Caco-2 (cell line): Measurements from ENCODE around the gene RHBG. TPM values are rescaled to one million over a fixed set of nuclear protein-coding genes. Genes with fewer than 3 reads are reported as not detected.

Source experiments
- BruUV-seq: library from RNA; stranded (reverse); fragments of 400-500 nt; replicated peaks from 2 replicates; lab custom pipeline; 2021; lab: Mats Ljungman, UMichigan
- CTCF ChIA-PET: fragments of 300-600 bp; sonication (Branson Sonifier 250); formaldehyde crosslinking; loops from one replicate; lab custom pipeline; 2022; ENCODE audit warnings: antibody characterized with exemption; lab: Charles Lee
- POLR2A ChIA-PET: fragments of 300-600 bp; sonication (Branson Sonifier 250); formaldehyde crosslinking; loops from one replicate; lab custom pipeline; 2022; ENCODE audit warnings: antibody characterized with exemption; lab: Charles Lee
- DNase-seq, 2 experiments: peaks; one replicate each; pipeline versions ENCODE4 v3.0.0 to v3.0.0-alpha.2; 2020 to 2022
- H3K27me3 ChIP-seq: replicated peaks from 2 replicates; pipeline ENCODE4 v1.6.0; 2011; ENCODE audit warnings: low read length; ENCODE audit not compliant: control insufficient read depth, insufficient read depth
- H3K36me3 ChIP-seq: 2 replicates; pipeline ENCODE4 v1.5.1; 2011; ENCODE audit warnings: low read length; ENCODE audit not compliant: control insufficient read depth, insufficient read depth
- H3K4me1 ChIP-seq: fragments of 250-450 bp; sonication (Bioruptor Pico); 2 replicates; pipeline ENCODE4 v1.5.1; 2020; ENCODE audit warnings: mild to moderate bottlenecking
- H3K4me3 ChIP-seq: 2 replicates; pipeline ENCODE4 v1.5.1; 2011; ENCODE audit warnings: low read depth, mild to moderate bottlenecking, control low read depth, low read length
- H3K9me3 ChIP-seq: fragments of 250-450 bp; sonication (Bioruptor Pico); 2 replicates; pipeline ENCODE4 v1.5.1; 2020; ENCODE audit warnings: mild to moderate bottlenecking, moderate library complexity
- H3K27ac Mint-ChIP-seq: one replicate; pipeline ENCODE4 v1.8.0; 2022; ENCODE audit warnings: mixed read lengths; ENCODE audit not compliant: unreplicated experiment
- H3K27me3 Mint-ChIP-seq: one replicate; pipeline ENCODE4 v1.8.0; 2022; ENCODE audit warnings: mixed read lengths; ENCODE audit not compliant: insufficient read depth, unreplicated experiment
- H3K36me3 Mint-ChIP-seq: one replicate; pipeline ENCODE4 v1.8.0; 2022; ENCODE audit warnings: mild to moderate bottlenecking, mixed read lengths; ENCODE audit not compliant: insufficient read depth, unreplicated experiment
- H3K4me1 Mint-ChIP-seq: one replicate; pipeline ENCODE4 v1.8.0; 2022; ENCODE audit warnings: low read depth, mixed read lengths; ENCODE audit not compliant: unreplicated experiment
- H3K4me3 Mint-ChIP-seq: one replicate; pipeline ENCODE4 v1.8.0; 2022; ENCODE audit warnings: mild to moderate bottlenecking, moderate library complexity, mixed read lengths; ENCODE audit not compliant: unreplicated experiment
- H3K9me3 Mint-ChIP-seq: one replicate; pipeline ENCODE4 v1.8.0; 2022; ENCODE audit warnings: mixed read lengths; ENCODE audit not compliant: unreplicated experiment
- intact Hi-C: fragments of 100-400 bp; cut with micrococcal nuclease; formaldehyde crosslinking; loops from one replicate; pipeline ENCODE4 v1.10.0; 2022; ENCODE audit not compliant: unreplicated experiment
- microRNA-seq: library from miRNA; unstranded; fragments of <30 nt; microRNA quantifications from one replicate; pipeline ENCODE4 v1.2.0, GENCODE V29; 2022
- total RNA-seq: library from RNA; stranded (reverse); gene quantifications from 2 replicates; pipeline ENCODE4 v1.2.3, GENCODE V29; 2022
- TF ChIP-seq, protein P1 (sequence below), 2 experiments: fragments of 200-600 bp in 1 of 2; IDR thresholded peaks; 1 replicate in 1 of 2; 2 replicates in 1 of 2; pipeline versions ENCODE4 v1.5.1 to v1.8.0; 2011 to 2022; ENCODE audit warnings: antibody characterized with exemption in 1 of 2, control low read depth in 1 of 2, inconsistent platforms in 1 of 2, low read depth in 1 of 2, low read length in 1 of 2, mild to moderate bottlenecking in 1 of 2, moderate library complexity in 1 of 2; ENCODE audit not compliant: insufficient read depth in 1 of 2, severe bottlenecking in 1 of 2, unreplicated experiment in 1 of 2

The RHBG gene
- total RNA-seq, 1 experiment from 2014 or later, result 6.5 TPM

DNA sequence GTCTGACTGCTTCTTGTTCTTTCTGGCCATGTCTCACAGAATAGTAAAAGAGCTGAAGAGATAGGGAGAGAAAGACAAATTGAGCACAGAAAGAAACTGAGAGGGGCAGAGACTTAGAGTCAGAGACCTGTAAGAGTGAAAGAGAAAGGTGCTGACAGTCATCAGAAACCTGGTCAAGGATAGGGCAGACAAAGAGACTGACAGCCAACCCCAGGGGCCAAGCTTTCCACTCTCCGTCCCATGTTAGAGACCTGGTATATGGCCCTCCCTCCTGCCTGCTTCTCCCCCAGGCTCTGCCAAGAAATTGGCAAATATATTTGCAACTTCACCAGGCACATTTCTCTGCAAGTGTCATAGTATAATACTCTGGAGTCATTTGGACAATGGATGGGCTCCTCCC, 64.6 kb downstream of the RHBG start:
- Histone ChIP-seq H3K9me3 (no peaks in the 10 kb centered on the region), H3K36me3 (no peaks in the 10 kb centered on the region), H3K4me3 (no peak overlapping the region), H3K4me1 (peaks cover 4% of the 10 kb centered on the region; the same call in 1 of the 2 replicates), H3K27me3 (peaks cover 3% of the 10 kb centered on the region; the same call in 1 of the 2 replicates)
- TF ChIP-seq, protein P1, sequence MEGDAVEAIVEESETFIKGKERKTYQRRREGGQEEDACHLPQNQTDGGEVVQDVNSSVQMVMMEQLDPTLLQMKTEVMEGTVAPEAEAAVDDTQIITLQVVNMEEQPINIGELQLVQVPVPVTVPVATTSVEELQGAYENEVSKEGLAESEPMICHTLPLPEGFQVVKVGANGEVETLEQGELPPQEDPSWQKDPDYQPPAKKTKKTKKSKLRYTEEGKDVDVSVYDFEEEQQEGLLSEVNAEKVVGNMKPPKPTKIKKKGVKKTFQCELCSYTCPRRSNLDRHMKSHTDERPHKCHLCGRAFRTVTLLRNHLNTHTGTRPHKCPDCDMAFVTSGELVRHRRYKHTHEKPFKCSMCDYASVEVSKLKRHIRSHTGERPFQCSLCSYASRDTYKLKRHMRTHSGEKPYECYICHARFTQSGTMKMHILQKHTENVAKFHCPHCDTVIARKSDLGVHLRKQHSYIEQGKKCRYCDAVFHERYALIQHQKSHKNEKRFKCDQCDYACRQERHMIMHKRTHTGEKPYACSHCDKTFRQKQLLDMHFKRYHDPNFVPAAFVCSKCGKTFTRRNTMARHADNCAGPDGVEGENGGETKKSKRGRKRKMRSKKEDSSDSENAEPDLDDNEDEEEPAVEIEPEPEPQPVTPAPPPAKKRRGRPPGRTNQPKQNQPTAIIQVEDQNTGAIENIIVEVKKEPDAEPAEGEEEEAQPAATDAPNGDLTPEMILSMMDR (IDR thresholded peaks at IDR 0.05; ENCODE audit: insufficient read depth in 1 of 2, low read depth in 1 of 2, low read length in 1 of 2, severe bottlenecking in 1 of 2, unreplicated experiment in 1 of 2), result no peak
- ChIA-PET CTCF (interaction anchor here (4.2 kb wide), 1 partner anchor 48 kb away, joined by 17 read pairs; no protein-coding TSS in a partner anchor), POLR2A (no interaction called here)
- intact Hi-C loops, result no loop called here
- no peak overlapping the region for H3K27ac Mint-ChIP-seq
- DNase-seq, result no peak
- no peak overlapping the region for H3K4me3 Mint-ChIP-seq
- no TSS peak for BruUV-seq
- H3K9me3 Mint-ChIP-seq, result no peaks in the 10 kb centered on the region
- peaks cover 49% of the 10 kb centered on the region for H3K27me3 Mint-ChIP-seq
- peaks cover 12% of the 10 kb centered on the region for H3K4me1 Mint-ChIP-seq
- H3K36me3 Mint-ChIP-seq, result no peaks in the 10 kb centered on the region

Small RNAs within 50 kb of the gene (microRNA-seq; reads per million reads assigned to microRNA genes)
- not detected for gene MIR9-1

Other genes with a start within 250 kb of the RHBG start
- 0.52 and 1.3 TPM in 2 replicates for gene SEMA4A, start 215.6 kb upstream of the RHBG start, total RNA-seq
- gene SLC25A44, start 175.1 kb upstream of the RHBG start, total RNA-seq, result 29.3 and 31.1 TPM in 2 replicates
- gene PMF1, start 156.2 kb upstream of the RHBG start, total RNA-seq, result 90.2 and 95.7 TPM in 2 replicates
- 1.3 and 2.0 TPM in 2 replicates for gene BGLAP, start 127.0 kb upstream of the RHBG start, total RNA-seq
- gene PAQR6, start 121.2 kb upstream of the RHBG start, total RNA-seq, result 4.1 and 4.6 TPM in 2 replicates
- gene SMG5, start 86.4 kb upstream of the RHBG start, total RNA-seq, result 146 and 155 TPM in 2 replicates
- gene TMEM79, start 84.9 kb upstream of the RHBG start, total RNA-seq, result 9.5 and 10.7 TPM in 2 replicates
- 63.9 and 74.4 TPM in 2 replicates for gene GLMP, start 73.5 kb upstream of the RHBG start, total RNA-seq
- not detected in 2 replicates for gene VHLL, start 69.9 kb upstream of the RHBG start, total RNA-seq
- gene CCT3, start 30.9 kb upstream of the RHBG start, total RNA-seq, result 340 and 380 TPM in 2 replicates
- 2.8 and 3.9 TPM in 2 replicates for gene TSACC, start 30.7 kb upstream of the RHBG start, total RNA-seq
- gene MEF2D, start 131.6 kb downstream of the RHBG start, total RNA-seq, result 18.6 and 21.4 TPM in 2 replicates
- 35.8 and 37.6 TPM in 2 replicates for gene IQGAP3, start 203.4 kb downstream of the RHBG start, total RNA-seq
- not detected in 2 replicates for gene TTC24, start 210.5 kb downstream of the RHBG start, total RNA-seq
- gene NAXE, start 222.6 kb downstream of the RHBG start, total RNA-seq, result 99.8 and 105 TPM in 2 replicates
- 52.5 and 53.5 TPM in 2 replicates for gene GPATCH4, start 232.3 kb downstream of the RHBG start, total RNA-seq